Esophagus squamous epithelium (tissue), 5 donors: ENCODE data around the gene PLXNB3. TPM values are rescaled to one million over a fixed set of nuclear protein-coding genes. Genes with fewer than 3 reads are reported as not detected.
A peak's percentile ranks its signal among the peaks of the same experiment; 100 is the strongest.
"Not testable (repeated sequence)": the region's sequence is repeated elsewhere in the genome, so short reads cannot be mapped to it uniquely, and the experiment has no call there.

Source experiments
- DNase-seq: peaks from one replicate; lab custom pipeline; 2025; lab: John Stamatoyannopoulos, UW
- H3K27ac ChIP-seq, 4 donors: fragments of 200-600 bp; sonication (generic); one replicate each; pipeline ENCODE4 v1.5.1; 2016 to 2019; ENCODE audit warnings: mild to moderate bottlenecking in 1 of 4
- H3K27me3 ChIP-seq, 4 donors: fragments of 200-600 bp; sonication (generic); 1 replicate in 3 of 4; 2 replicates in 1 of 4; pipeline versions ENCODE4 v1.5.1 to v1.6.0; 2017 to 2021; ENCODE audit warnings: antibody characterized with exemption in 1 of 4
- H3K36me3 ChIP-seq, 3 donors: fragments of 200-600 bp; sonication (generic); one replicate each; pipeline ENCODE4 v1.5.1; 2016 to 2019
- H3K4me1 ChIP-seq, 3 donors: fragments of 200-600 bp; sonication (generic); one replicate each; pipeline ENCODE4 v1.5.1; 2017 to 2019
- H3K4me3 ChIP-seq, 4 donors: fragments of 200-600 bp; sonication (generic); 1 replicate in 3 of 4; 2 replicates in 1 of 4; pipeline ENCODE4 v1.5.1; 2016 to 2019; ENCODE audit warnings: mild to moderate bottlenecking in 2 of 4, moderate library complexity in 1 of 4
- H3K9me3 ChIP-seq, 3 donors: fragments of 200-600 bp; sonication (generic); one replicate each; pipeline ENCODE4 v1.5.1; 2016 to 2019
- POLR2A ChIP-seq, 4 donors: fragments of 450-650 bp; IDR thresholded peaks; one replicate each; pipeline ENCODE4 v1.6.1; 2017; ENCODE audit warnings: antibody characterized with exemption in 4 of 4, mild to moderate bottlenecking in 4 of 4, moderate library complexity in 3 of 4
- WGBS, 2 donors: methylation state at CpG; one replicate each; pipeline ENCODE4 v1.1.5; 2018; 5-methylcytosine and 5-hydroxymethylcytosine counted together
- intact Hi-C: fragments of 100-400 bp; cut with DNase I; formaldehyde crosslinking; loops from one replicate; pipeline ENCODE4 v1.15.0; 2022
- total RNA-seq, 4 donors: library from RNA; depleted of rRNA; stranded (reverse); fragments of >200 nt; gene quantifications; one replicate each; pipeline ENCODE4 v1.1.0, GENCODE V29; 2016
- TF ChIP-seq, protein P1 (sequence below), 6 experiments: fragments of 450-650 bp in 4 of 6; fragments of 200-600 bp in 2 of 6; sonication (generic) in 2 of 6; IDR thresholded peaks; one replicate each; pipeline ENCODE4 v1.5.1; 2016 to 2019; ENCODE audit warnings: antibody characterized with exemption in 6 of 6, mild to moderate bottlenecking in 4 of 6, moderate library complexity in 4 of 6
- donor health status: DM: yes; HTN: yes; CAD: no.

Gene PLXNB3
- total RNA-seq, 4 donors from 2014 or later = 3.2 to 13.4 (median 6.9) TPM

DNA sequence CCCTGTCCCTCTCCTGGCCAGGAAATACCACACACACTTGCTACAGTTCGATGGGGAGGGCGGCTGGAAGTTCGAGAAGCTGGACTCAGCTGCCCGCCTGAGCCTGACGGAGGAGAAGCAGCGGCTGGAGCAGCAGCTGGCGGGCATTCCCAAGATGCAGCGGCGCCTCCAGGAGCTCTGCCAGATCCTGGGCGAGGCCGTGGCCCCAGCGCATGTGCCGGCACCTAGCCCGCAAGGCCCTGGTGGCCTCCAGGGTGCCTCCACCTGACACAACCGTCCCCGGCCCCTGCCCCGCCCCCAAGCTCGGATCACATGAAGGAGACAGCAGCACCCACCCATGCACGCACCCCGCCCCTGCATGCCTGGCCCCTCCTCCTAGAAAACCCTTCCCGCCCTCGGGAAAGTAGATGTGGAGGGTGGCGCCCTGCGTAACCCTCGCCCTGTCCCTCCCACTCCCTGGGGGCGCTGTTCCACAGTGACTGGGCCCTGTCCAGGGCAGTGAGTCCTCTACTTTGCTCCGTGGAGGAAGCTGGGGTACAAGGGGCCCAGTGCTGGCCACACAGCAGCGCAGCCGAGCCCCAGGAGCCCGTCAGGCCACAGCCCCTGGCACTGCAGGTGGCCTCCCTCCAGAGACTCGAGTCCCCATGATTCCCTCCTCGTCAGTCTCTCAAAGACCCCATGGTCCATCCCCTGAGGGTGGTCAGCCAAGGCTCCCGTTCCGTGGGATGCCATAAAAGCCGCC is 20.4 kb upstream of the PLXNB3 start:
- DNase-seq, H3K36me3 ChIP-seq, H3K9me3 ChIP-seq, H3K27me3 ChIP-seq, intact Hi-C loops: not testable (repeated sequence)
- TF ChIP-seq POLR2A (IDR thresholded peaks at IDR 0.05) = peak in 1 of 4 donors; percentile 18
- TF ChIP-seq, protein P1, sequence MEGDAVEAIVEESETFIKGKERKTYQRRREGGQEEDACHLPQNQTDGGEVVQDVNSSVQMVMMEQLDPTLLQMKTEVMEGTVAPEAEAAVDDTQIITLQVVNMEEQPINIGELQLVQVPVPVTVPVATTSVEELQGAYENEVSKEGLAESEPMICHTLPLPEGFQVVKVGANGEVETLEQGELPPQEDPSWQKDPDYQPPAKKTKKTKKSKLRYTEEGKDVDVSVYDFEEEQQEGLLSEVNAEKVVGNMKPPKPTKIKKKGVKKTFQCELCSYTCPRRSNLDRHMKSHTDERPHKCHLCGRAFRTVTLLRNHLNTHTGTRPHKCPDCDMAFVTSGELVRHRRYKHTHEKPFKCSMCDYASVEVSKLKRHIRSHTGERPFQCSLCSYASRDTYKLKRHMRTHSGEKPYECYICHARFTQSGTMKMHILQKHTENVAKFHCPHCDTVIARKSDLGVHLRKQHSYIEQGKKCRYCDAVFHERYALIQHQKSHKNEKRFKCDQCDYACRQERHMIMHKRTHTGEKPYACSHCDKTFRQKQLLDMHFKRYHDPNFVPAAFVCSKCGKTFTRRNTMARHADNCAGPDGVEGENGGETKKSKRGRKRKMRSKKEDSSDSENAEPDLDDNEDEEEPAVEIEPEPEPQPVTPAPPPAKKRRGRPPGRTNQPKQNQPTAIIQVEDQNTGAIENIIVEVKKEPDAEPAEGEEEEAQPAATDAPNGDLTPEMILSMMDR (IDR thresholded peaks at IDR 0.05) = peak in 1 of 6 experiments; percentile 16
- peak overlapping the region in 3 of 4 donors; percentile 22 to 49 (median 23) for H3K4me3 ChIP-seq
- WGBS, 2 donors = 17 to 27% methylated on average over 1 to 3 of the region's 35 CpGs
- peak overlapping the region in 3 of 4 donors; percentile 62 to 73 (median 71) for H3K27ac ChIP-seq
- peaks cover 0 to 27% (median 0%) of the 10 kb centered on the region in 3 donors for H3K4me1 ChIP-seq

DNA sequence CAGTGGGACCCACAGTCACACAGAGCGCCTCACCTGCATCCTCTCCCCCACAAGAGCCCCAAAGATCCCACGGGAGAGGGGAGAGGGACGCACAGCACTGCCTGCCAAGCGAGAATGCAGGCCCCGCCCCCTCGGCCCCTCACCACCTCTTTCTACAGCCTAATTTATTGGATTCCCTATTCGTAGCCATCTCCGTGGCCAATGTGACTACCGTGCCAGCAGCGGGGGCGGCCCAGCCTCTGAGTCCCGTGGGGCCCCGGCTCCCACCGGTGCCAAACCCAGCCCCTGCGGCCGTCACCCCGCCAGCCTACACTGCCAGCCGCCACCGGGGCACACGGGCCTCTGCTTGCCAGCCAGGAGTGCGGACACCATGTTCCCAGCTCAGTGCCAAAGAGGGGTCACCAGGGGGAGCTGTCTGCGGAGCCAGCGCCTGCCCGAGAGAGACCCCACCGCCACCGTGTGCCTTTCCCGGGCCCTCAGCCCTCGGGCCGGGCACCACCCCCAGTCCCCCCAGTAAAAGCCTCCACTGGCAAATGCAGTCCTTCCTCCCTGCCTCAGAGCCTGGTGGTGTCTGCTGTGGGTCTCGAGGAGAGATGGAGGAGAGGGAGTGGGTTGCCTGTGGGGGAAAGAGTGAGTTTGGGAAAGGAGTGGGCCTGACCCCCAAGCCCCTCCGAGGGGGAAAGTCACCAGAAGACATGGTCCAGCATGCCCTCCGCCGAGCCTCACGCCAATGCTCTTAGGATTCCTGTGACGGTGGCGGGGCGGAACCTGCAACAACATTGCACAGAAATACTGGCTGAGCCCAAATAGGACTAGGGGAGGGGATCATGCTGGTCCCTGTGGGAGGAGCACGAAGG is 19.6 kb upstream of the PLXNB3 start:
- Histone ChIP-seq H3K36me3 (no peaks in the 10 kb centered on the region), H3K27me3 (no peaks in the 10 kb centered on the region), H3K4me1 (peaks cover 0 to 27% (median 0%) of the 10 kb centered on the region in 3 donors), H3K9me3 (no peaks in the 10 kb centered on the region), H3K4me3 (peak overlapping the region in 3 of 4 donors; percentile 22 to 49 (median 23)), H3K27ac (peak overlapping the region in 3 of 4 donors; percentile 62 to 73 (median 71))
- TF ChIP-seq POLR2A (IDR thresholded peaks at IDR 0.05) = no peak
- TF ChIP-seq, protein P1 (IDR thresholded peaks at IDR 0.05) = peak in 1 of 6 experiments; percentile 6
- no peak for DNase-seq
- 40% methylated on average over 1 of the region's 38 CpGs; no CpG with 5 or more reads in 1 of the 2 donors for WGBS, 2 donors
- intact Hi-C loops = no loop called here

DNA sequence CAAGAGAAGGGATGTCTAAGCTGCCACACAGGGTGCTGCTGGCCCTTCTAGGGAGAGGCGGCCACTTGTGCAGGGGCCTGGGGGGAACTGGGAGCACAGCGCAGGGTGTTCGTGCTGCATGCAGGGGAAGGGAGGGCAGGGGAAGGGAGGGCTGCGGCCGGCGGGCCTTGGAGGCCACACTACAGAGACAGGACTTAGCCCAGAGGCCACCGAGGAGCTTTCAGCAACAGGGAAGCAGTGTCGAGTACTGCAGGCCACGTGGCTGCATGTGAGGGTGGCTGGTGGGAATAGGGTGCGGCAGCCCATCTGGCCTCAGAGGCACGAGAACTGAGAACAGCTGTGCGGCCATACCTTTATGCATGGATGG is 19.0 kb upstream of the PLXNB3 start:
- intact Hi-C loops, H3K9me3 ChIP-seq, H3K4me3 ChIP-seq, H3K27ac ChIP-seq, DNase-seq, H3K36me3 ChIP-seq, H3K27me3 ChIP-seq: not testable (repeated sequence)
- peaks cover 0 to 21% (median 0%) of the 10 kb centered on the region in 3 donors for H3K4me1 ChIP-seq
- 20 to 40% methylated on average over 1 to 2 of the region's 12 CpGs for WGBS, 2 donors

DNA sequence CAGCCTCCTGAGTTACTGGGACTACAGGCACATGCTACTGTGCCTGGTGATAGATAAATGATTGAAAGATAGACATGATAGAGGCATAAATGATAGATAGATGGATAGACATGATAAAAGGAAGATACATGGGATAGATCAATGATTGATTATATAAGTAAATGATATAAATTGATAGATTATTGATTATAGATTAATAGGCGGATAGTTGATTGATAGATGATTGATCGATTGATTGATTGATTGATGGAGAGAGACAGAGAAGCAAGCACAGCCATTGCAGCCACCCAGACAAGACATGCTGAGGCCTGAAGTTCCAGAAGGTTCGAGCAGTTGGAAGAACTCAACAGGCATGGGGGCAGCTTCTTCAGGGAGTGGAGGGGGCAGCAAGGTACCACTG is 17.7 kb upstream of the PLXNB3 start:
- Histone ChIP-seq H3K4me3 (no peak overlapping the region), H3K27ac (no peak overlapping the region), H3K4me1 (peaks cover 0 to 20% (median 0%) of the 10 kb centered on the region in 3 donors), H3K9me3 (no peaks in the 10 kb centered on the region), H3K36me3 (no peaks in the 10 kb centered on the region), H3K27me3 (no peaks in the 10 kb centered on the region)
- 70 to 76% methylated on average over 3 of the region's 3 CpGs for WGBS, 2 donors
- DNase-seq = no peak
- TF ChIP-seq, protein P1 (IDR thresholded peaks at IDR 0.05) = no peak
- TF ChIP-seq POLR2A (IDR thresholded peaks at IDR 0.05) = no peak
- intact Hi-C loops = no loop called here

DNA sequence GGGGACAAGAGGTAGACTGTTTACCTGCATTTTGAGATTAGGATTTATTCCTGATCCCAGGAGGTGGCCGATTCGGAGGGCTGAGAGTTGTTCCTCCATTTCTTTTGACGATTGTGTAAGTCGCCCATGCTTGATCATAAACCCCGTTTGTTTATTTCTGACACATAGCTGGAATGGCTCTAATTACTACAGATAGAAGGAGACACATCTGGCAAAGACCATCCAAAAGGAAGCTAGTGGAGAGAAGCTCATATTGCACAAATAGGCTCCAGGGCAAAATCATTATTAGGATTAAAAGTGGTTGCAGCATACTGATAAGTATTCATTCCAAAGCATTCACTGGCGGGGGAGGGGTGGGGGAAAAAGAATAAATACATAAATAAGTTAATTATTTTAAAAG is 17.1 kb upstream of the PLXNB3 start:
- DNase-seq, H3K27me3 ChIP-seq, intact Hi-C loops, H3K27ac ChIP-seq, H3K36me3 ChIP-seq, H3K4me3 ChIP-seq, H3K9me3 ChIP-seq: not testable (repeated sequence)
- H3K4me1 ChIP-seq = peaks cover 0 to 20% (median 0%) of the 10 kb centered on the region in 3 donors
- WGBS, 2 donors = 53 to 66% methylated on average over 6 of the region's 6 CpGs

DNA sequence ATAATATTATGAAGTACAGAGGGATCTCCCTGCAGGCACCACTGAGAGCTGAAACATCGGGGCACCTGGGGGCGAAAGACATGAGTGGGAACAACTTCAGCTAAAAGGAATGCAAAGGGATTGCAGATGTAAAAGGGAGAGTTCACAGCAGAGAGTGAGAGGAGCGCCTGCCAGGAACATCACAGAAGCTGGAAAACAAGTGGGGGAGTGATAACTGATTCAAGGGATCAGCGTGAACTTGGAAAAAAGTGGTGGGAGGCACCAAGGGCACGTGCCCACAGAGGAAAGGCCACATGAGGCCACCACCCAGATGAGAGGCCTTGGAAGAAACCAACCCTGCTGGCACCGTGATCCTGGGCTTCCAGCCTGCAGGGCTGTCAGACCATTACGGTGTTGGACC is 15.0 kb upstream of the PLXNB3 start:
- H3K4me1 ChIP-seq, H3K36me3 ChIP-seq, H3K4me3 ChIP-seq, H3K27me3 ChIP-seq, H3K27ac ChIP-seq, intact Hi-C loops, H3K9me3 ChIP-seq, DNase-seq: not testable (repeated sequence)
- WGBS, 2 donors = 76 to 83% methylated on average over 7 of the region's 7 CpGs
